ENCODE data around the gene TIGD2.
"Not testable (repeated sequence)": the region's sequence is repeated elsewhere in the genome, so short reads cannot be mapped to it uniquely, and the experiment has no call there.

TIGD2 gene

DNA sequence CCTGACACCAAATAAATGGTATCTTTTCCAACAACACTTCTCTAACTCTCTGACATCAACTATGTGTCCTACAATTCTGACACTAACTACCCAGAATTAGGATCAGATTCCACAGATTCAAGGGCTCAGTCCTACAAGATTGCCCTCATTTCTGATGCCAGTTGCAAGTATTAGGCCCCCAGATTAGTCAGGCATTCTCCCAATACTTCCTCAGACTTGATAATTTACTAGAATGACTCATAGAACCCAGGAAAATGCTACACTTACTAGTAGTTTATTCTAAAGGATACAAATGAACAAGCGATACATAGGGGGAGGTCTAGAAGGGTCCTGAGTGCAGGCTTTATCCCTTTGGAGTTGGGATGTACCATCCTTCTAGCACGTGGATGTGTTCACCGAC lies 8.5 kb downstream of the TIGD2 start:
- DNase-seq: no peak

DNA sequence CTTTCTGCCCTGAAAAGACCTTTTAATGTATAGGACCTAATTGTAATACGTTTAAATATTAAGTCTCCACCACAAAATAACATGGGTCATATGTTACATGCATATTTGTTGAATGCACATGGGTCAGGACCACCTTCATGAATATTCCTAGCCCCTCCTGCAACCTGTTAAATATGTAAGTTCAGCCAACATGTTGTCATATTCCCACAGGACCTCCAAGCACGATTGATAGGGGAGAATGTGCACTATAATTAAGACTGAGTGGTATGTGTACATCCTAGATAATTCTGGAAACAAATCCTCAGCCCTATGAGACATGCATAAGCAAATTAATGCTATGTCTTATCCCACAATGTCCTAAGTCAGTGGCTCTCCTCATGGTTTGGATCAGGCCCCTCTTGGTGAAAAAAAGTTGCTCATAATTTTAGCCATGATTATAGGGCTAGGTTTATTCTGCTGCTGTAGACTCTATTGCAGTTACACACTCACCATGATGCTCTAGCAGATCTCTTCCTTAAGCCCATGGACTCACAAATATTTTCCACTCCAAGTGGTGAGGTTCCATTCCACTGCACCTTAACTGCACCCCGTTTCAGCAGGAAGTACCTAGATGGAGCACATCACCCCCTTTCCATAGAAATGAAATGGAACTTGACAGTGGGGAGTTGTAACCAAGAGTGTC lies 10.2 kb downstream of the TIGD2 start:
- no peak for DNase-seq

DNA sequence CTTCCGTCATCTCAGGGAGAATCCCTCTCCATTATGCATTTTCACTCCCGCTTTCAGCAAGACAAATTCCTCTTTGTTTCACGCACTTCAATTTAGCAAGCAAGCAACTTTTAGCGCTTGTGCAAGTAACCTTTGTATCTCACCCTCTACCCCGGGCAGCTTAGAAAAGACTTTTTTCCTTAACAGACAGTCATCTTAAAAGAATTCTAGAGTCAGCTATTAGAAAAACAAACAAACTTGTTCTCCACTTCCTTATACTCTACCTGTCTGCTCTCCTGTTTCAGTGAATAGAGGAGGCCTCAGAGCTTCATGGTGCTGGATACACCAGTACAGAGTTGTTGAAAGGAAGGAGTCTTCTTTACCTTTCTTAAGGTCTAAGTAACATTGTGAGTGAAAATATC lies 12.1 kb downstream of the TIGD2 start:
- no peak for DNase-seq

DNA sequence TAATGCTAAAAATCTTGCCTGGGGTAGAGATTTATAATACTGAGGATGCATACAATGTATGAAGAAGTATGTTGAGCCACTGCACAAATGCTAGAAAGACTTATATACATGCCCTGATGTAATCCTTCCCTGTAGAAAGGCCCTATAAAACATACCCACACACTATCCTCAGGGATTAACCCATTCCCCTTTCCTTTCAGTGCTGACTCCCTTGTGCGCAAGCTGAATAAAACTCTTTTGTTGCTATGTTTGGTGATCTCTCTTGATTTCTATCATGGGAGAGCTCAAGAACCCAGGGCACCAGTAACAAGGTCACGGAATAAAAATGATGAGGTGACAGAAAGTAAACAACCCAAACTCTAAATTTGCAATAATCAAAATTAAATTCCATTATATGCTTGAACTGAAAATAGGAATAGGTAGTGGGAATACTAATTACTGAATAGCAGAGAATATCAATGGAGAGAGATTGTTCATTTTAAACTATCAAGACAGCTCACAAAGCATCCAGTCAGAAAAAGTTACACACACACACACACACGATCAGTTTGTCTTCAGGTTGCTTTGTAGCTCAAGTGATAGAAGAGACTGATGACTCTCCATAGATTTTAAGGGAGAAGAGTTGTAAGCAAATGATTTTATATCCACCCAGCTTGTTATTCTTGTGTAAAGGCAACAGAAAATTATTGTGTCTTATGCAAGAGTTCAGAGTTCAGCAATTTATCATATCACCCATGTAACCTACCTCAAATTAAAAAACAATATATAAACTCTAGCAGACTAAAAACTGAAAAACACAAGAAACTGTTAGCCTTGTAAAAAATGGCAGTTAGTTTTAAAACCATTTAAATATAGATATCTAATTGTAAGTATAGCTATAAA lies 14.8 kb downstream of the TIGD2 start:
- no peak for DNase-seq

DNA sequence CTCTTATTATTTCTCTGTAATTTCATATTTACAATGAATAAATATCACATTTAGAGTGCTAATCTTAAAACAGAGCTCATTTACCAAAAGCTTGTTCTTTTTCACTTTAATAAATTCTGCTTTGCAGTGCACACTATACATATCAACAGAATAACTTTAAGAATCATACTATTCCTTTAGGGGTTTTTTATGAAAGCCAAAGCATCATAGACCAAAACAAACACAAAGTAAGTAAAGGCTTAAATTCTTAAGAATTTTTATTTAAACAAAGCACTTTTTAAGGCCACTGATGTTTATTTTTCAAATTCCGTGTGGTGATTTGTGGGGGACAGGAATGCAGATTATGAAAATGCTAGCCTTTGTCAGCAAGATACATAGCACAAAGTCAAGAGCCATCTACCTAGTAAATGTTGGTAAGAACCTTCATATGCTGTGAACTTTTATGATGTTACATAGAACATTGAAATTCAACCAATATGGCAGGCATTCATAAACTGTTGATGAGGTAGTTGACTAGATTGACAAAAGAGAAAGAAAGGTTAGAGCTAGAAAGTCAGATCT lies 17.8 kb downstream of the TIGD2 start:
- no peak for DNase-seq

DNA sequence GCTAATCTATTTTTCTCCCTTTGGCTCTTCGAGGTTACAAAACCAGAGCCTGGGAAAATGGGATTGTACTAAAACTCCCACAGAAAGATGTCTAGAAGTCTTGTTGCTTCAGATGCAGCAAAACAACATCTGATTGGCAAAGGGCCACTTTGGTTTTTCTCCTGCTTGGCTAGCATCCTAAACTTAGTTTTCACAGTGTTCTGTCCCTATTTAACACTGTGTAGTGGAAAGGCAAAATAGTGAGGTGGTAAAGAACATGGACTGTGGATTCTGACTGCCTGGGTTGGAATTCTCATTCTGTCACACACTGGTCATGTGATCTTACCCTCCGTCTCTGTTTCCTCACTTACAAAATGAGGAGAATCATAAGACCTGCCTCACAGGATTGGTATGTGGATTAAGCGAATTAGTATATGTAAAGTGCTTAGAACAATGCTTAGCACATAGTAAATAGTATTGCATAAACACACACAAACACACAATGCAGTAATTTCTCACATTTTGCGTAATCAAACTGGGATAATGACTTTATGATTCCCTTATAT lies 23.5 kb downstream of the TIGD2 start:
- DNase-seq: no peak

DNA sequence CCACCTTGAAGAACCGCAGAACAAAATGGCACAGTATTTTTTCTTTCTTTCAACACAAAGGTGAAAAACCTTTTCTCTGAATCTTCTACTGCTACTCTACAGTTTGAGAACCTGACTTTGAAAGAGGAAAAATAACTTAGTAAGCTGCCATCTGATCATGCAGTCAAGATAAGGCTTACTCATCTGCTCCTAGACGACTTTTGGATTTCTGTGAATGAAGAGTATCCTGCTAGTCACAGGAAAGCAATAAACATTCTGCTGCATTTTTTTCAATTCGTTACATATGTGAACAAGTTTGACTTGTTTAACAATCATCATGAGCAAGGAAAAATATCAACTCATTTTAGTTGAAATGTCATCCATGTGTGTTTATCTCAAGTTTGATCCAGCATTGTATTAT lies 25.2 kb downstream of the TIGD2 start:
- no peak for DNase-seq

DNA sequence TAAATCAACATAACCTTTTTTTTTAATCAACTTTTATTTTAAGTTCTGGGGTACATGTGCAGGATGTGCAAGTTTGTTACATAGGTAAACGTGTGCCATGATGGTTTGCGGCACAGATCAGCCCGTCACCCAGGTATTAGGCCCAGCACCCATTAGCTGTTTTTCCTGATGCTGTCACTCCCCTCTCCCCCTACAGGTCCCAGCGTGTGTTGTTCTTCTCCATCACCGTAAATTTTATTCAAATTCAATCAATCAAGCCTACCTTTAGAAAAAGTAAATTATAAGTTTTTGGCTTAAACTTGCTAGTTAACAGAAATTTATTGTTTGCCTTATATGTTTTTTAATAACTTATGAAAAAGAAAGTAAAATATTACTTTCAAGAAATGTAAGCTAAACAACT lies 25.9 kb downstream of the TIGD2 start:
- no peak for DNase-seq

DNA sequence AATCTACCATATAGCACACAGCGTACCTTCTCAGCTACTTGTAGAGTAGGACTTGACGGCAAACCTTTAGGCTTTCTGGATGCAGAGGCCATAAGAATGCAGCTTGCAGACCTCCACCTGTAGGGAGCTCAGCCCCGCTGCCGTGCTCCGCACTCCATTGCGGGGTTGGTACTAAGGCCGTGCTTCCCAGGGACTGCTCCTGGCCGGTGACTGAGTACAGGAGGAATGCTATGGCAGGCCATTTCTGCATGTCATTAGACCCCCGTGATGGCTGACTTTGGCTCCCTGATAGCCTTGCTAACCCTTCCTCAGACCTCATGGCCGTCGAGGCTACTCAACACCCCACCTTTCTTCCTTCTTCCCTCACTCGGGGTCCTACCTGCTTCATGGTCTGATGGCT lies 26.4 kb downstream of the TIGD2 start:
- DNase-seq: no peak

DNA sequence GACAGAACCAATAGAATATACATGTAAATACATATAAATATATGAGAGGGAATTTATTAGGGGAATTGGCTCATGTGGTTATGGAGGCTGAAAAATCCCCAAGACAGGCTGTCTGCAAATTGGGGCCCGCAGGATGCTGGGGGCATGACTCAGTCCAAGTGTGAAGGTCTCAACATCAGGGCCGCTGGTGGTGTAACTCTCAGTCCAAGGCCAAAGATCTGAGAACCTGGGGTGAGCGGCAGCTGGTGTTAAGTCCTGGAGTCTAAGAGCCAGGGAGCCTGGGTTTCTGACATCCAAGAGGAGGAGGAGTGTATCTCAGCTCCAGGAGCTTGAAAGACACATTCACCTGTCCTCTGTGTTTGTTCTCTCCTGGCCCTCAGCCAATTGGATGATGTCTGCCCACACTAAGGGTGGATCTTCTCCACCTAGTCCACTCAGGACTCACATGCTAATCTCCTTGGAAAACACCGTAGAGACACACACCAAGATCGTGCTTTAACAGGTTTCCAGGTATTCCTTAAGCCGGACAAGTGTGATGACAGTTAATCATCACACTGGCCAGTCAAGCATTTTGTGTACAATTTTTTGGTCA lies 28.9 kb downstream of the TIGD2 start:
- DNase-seq: no peak

DNA sequence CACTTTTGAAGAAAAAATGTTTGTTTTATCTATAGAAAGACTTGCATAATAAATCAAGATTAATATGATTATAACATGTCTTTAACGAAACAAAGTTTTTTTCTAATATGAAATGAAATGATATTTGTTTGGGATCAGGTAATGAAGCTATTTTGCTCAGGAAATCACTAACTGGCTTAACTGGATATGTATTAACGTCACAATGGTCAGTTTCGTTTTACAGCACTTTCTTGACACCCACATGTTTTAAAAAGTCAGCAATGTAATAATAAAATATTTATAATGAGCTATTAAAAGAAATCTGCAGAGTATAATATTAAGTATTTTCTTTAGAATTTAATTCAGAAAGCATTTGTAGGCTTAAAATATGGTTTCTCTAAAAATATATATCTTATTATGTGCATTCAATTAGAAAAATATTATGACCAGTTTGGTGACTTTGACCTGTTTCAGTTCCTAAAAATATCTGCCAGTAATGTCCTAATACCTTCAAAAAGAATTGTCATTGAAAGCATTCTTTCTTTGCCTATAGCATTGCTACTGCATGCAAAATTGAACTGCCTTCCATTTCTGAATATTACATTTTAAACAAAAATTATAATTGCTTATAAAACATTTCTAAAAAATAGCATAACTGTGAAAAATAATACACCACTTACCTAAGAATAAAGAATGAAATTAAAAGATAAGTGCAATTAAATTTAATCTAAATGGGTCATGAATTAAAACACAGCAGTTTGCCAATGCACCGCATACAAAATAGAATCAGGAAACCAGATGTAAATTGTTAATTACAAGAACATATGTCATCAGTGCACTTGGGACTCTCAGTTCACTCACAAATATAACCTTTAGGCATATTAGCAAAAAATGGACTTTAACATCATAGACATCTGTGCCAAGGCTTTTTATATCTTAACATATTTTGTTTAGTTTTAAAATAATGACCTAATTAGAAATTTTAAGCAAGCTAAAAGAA lies 31.6 kb downstream of the TIGD2 start:
- peak in 1 of 2 experiments; percentile 16 for DNase-seq

DNA sequence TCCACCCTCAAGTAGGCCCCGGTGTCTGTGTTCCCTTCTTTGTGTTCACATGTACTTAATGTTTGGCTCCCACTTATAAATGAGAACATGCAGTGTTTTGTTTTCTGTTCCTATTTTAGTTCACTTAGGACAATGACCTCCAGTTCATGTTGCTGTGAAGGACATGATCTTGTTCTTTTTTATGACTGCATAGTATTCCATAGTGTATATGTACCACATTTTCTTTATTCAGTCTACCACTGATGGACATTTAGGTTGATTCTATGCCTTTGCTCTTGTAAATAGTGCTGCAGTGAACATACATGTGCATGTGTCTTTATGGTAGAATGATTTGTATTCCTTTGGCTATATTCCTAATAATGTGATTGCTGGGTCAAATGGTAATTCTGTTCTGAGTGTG lies 33.3 kb downstream of the TIGD2 start:
- not testable (repeated sequence) for DNase-seq

DNA sequence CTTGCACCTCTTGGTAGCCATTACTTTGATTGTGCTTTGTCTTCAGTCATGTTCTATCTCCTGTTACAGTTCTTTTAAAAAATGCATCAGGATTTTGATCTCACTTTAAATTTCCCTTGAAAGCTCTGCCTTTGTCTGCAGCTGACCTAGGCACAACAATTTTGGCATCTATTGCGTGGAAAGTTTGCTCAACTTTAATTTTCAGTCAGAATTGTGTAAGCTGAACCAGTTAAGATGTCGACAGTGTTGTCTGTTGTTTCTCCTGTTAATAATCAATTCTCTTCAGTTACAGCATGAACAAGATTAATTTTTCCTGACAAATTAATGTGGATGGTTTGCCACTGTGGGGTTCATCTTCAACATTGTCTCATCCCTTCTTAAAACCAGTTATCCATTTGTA lies 34.9 kb downstream of the TIGD2 start:
- DNase-seq: no peak

DNA sequence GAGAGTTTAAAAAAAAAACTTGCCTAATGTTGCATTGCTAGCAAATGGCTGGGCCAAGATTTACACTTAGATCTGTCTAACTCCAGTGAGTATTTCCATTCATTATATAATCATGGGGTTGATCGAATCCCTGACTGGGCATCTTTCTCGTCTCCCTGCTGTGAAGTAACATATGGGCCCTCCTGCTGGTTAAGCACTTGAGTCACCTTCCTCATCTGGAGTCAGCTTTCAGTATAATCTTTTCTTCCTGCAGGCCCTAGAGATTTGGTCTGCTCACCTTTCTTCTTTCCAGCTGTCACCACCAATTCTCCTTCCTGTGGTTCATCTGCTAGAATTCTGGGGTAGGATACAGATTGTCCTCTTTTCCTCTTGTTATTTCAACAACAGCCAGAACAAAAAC lies 41.6 kb downstream of the TIGD2 start:
- DNase-seq: peak; percentile 85 to 92

DNA sequence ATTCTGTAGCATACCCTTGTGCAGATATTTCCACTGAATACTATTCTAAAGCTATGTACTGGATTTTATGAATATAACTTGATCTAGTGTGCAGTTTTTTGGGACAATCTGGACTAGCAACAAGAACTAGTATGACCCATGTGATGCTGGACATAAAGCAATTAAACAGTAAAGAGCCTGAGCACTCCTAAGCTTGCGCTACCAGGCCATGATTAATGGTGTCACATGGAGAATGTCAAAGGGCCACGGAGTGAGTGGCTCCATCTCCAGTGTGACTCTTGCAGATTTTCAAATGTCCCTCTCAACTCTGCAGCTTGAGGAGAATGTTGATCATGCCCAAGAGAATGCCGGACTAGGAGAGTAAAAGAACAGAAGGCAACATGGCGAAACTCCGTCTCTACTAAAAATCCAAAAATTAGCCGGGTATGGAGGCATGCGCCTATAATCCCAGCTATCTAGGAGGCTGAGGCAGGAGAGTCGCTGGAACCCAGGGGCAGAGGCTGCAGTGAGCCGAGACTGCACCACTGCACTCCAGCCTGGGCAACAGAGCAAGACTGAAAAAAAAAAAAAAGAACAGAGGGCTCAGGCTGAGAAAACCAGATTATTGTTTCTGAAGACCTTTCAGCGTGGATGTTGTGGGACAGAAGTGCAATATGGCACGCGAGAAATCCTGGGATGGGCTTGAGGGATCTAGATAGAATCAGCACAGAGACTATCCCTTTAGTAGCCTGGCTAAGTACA lies 45.0 kb downstream of the TIGD2 start:
- peak in 1 of 2 experiments; percentile 2 for DNase-seq

DNA sequence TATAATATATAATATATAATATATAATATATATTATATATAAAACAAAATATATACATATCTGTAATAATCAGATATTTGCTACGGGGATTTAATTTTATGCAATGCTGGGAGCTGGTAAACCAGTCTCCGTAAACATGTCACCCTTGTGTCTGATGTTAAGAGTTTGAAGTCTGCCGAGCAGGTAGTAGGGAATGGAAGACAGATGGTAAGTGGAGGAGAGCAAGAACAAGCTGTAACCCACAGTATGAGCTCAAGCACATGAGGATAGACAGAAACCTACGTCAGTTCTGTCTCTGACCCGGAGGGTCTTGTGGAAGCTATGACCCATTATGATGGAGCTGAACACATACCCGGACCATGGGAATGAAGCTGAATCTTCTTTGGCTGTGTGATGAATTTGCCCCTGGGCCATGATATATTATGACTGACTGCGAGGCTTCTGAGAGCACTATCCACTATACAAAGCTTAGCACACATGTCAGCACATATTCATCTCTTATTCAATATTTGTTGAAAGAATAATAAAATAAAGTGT lies 46.2 kb downstream of the TIGD2 start:
- peak; percentile 10 to 47 for DNase-seq

DNA sequence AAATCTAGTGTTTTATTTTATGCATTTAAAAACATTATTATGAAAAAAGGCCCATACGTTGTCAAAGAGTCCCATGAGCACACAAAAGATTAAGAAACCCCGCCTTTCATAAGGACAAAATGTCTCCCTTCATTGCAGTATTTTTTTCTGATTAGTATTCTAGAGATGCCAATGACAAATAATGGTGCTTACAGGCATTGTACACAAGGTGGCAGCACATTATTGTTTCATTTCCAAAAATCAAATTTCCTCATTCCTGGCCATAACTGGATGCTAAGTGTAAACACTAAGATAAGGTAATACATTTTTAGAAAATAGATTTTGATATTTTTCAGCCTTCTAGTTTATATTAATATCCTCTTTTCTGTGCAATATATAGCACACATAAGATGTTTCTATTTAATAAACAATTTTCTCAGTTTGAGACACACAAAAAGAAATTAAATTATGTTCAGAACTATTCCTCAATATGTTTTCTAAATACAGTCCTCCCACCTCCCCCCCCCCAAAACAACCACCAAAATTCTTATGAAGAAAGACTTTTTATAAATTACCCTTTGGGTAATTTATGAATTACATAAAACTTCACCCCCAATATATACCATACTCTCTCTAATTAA lies 47.7 kb downstream of the TIGD2 start:
- peak; percentile 36 to 38 for DNase-seq

DNA sequence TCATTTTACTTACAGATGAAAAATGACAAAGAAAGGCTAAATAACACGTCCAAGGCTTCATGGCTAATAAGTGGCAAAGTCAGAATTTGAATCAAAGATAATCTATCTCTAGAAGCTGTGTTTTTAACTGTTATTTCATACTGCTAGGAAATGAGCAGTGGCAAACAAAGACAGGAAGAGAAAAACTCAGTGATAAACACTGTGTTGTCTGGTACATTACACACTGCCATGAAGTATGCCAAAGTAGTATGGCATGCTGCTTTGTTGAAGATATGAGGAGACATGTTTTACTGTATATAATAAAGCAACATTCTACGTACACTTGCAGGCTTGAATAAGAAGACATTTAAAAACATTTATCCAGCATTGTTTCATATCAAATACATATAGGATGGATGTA lies 49.5 kb downstream of the TIGD2 start:
- no peak for DNase-seq

DNA sequence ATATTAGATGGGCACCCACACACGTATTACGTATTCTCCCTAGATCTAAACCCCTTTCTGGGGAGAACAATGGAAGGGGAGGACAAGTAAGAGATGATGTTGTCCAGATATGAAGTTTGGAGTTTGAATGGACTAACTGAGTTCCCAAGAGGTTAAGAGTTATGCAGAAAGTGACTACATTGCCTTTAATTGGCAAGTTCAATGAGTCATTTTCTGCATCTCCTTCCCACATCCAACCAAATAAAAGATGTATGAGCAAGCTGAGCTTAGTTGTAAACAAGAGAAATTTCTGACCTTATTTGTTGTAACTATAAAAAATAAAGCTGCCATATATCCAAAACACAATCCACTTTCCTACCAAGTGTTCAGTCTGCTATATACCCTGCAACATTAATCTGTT lies 50.5 kb downstream of the TIGD2 start:
- no peak for DNase-seq

DNA sequence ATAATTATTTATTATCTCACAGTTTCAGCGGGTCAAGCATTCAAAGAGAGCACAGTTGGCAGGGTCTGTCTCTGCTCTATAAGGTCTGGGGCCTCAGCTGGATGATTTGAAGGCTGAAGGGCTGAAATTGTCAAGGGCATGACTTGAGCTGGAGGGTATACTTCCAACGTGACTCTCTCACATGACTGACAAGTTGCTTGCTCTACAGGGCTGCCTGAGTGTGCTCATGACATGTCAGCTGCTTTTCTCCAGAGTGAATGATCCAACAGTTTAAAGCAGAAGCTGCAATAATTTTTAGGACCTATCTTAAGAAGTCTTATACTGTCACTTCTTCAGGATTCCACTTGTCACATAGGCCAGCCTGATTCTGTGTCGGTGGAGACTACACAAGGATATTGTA lies 51.2 kb downstream of the TIGD2 start:
- DNase-seq: no peak

DNA sequence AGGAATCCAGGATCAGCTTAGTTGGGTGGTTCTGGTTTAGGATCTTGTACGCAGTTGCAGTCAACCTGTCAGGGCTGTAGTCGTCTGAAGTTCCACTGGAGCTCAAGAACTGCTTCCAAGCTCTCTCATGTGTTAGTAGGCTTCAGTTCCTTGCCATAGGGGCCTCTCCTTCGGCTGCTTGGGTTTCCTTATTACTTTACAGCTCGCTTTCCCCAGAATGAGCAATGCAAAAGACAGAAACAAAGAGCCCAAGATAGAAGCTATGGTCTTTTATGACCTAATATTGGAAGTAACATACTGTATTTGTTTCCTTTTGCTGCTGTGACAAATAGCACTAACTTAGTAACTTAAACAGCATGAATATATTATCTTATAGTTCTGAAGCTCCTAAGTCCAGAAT lies 51.7 kb downstream of the TIGD2 start:
- no peak for DNase-seq

Data from NCI-H524 (cell line).